ENCODE measurements around the gene CYB561A3. TPM values are rescaled to one million over a fixed set of nuclear protein-coding genes. Genes with fewer than 3 reads are reported as not detected.

The CYB561A3 gene
- total RNA-seq, 2 experiments from 2014 or later: 32.4 to 33.5 TPM

DNA sequence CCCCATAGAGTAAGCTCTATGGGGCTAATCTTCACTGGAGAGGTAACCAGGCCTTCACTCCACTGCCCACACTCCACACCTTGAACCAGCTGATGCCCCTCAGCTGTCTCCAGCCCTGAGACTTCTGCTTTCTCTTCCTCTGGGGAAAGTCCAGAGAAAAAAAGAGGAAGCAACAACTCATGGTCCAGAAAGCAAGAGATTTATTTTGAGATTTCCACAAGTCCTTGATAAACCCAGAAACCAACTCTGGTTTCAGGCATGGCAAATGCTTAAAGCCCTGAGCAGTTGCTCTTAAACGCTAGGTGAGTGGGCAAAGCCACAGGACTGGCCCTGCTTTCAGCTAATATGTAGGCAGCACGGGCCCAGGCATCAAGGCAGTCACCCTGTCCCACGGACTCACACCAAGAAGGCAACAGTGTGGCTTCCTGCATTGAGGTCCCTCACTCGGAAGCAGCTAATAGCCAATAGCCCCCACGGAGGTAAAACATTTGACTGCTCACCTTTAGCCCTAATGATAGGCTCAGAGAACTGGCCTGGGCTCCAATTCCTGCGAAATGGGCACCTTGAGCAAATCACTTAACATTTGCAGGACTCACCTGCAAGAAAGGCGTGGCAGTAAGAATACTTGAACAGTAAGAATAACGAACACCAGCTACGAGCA, 4.3 kb downstream of the CYB561A3 start:
- peaks cover 32% of the 10 kb centered on the region for H3K4me1 Mint-ChIP-seq (ENCODE audit: low read depth)
- no peaks in the 10 kb centered on the region for H3K9me3 Mint-ChIP-seq
- H3K36me3 Mint-ChIP-seq (ENCODE audit: low read depth): peaks cover 14% of the 10 kb centered on the region
- ChIA-PET CTCF (interaction anchor here (1.4 to 16.8 kb wide), 3 partner anchors 19 to 103 kb away, joined by 3 to 181 read pairs (median 9); partner anchors contain the start of genes DDB1 and TKFC), POLR2A (interaction anchor here (0.8 to 1.8 kb wide), 4 partner anchors 23 to 453 kb away, joined by 3 to 6 read pairs (median 3); no protein-coding TSS in a partner anchor)
- TF ChIP-seq, protein P1, sequence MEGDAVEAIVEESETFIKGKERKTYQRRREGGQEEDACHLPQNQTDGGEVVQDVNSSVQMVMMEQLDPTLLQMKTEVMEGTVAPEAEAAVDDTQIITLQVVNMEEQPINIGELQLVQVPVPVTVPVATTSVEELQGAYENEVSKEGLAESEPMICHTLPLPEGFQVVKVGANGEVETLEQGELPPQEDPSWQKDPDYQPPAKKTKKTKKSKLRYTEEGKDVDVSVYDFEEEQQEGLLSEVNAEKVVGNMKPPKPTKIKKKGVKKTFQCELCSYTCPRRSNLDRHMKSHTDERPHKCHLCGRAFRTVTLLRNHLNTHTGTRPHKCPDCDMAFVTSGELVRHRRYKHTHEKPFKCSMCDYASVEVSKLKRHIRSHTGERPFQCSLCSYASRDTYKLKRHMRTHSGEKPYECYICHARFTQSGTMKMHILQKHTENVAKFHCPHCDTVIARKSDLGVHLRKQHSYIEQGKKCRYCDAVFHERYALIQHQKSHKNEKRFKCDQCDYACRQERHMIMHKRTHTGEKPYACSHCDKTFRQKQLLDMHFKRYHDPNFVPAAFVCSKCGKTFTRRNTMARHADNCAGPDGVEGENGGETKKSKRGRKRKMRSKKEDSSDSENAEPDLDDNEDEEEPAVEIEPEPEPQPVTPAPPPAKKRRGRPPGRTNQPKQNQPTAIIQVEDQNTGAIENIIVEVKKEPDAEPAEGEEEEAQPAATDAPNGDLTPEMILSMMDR (IDR thresholded peaks at IDR 0.05): no peak
- no peak overlapping the region for H3K4me3 Mint-ChIP-seq
- no peak for ATAC-seq
- intact Hi-C loops (cut with micrococcal nuclease): no loop called here
- H3K27ac Mint-ChIP-seq: peak overlapping the region; percentile 55
- H3K27me3 Mint-ChIP-seq: no peaks in the 10 kb centered on the region
- DNase-seq: no peak

DNA sequence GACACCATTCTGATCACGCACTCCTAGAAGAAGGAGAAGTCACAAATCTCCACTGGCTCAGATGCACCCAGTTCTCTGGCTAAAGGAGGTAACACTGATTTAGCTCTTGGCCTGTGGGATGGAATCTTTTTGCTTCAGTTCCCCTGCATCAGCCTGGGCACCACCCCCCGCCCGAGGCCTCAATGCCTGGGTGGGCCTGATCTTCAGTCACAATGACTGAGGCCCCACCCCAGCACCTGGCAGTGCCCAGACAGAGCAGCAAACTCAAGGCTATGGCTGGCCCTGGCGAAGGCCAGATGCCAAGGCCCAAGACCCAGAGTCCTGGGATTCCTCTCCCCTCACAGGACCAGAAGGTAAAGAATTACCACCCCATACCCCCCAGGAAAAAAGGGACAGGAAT, 5.0 kb downstream of the CYB561A3 start:
- intact Hi-C loops (cut with micrococcal nuclease): no loop called here
- ATAC-seq (no peak), DNase-seq (no peak)
- H3K36me3 Mint-ChIP-seq (ENCODE audit: low read depth): peaks cover 11% of the 10 kb centered on the region
- H3K27me3 Mint-ChIP-seq: no peaks in the 10 kb centered on the region
- no peaks in the 10 kb centered on the region for H3K9me3 Mint-ChIP-seq
- peaks cover 32% of the 10 kb centered on the region for H3K4me1 Mint-ChIP-seq (ENCODE audit: low read depth)
- H3K27ac Mint-ChIP-seq: peak overlapping the region; percentile 55
- ChIA-PET POLR2A (interaction anchor here (0.9 to 1.8 kb wide), 2 partner anchors 23 to 55 kb away, joined by 3 to 6 read pairs; no protein-coding TSS in a partner anchor), CTCF (interaction anchor here (1.2 to 16.8 kb wide), 4 partner anchors 19 to 102 kb away, joined by 3 to 181 read pairs (median 6); partner anchors contain the start of genes DDB1 and TKFC)
- H3K4me3 Mint-ChIP-seq: no peak overlapping the region
- TF ChIP-seq, protein P1 (IDR thresholded peaks at IDR 0.05): no peak

DNA sequence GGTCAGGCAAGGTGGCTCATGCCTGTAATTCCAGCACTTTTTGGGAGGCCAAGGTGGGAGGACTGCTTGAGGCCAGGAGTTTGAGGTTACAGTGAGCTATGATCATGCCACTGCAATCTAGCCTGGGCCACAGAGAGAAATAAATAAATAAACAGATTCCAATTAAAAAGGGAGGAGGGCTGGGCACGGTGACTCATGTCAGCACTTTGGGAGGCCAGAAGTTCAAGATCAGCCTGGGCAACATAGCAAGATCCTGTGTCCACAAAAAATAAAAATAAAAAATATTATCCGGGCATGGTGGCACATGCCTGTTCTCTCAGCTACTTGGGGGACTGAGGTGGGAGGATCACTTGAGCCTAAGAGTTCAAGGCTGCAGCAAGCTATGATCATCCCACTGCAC, 7.5 kb downstream of the CYB561A3 start:
- ChIA-PET CTCF (interaction anchor here (0.6 to 16.8 kb wide), 4 partner anchors 15 to 60 kb away, joined by 3 to 181 read pairs (median 3); partner anchors contain the start of genes DDB1, TKFC and VWCE), POLR2A (interaction anchor here (0.5 to 2.0 kb wide), 4 partner anchors 8 to 56 kb away, joined by 3 to 6 read pairs (median 4); partner anchors contain the start of gene TMEM138)
- peaks cover 19% of the 10 kb centered on the region for H3K4me1 Mint-ChIP-seq (ENCODE audit: low read depth)
- no peak overlapping the region for H3K27ac Mint-ChIP-seq
- peaks cover 14% of the 10 kb centered on the region for H3K36me3 Mint-ChIP-seq (ENCODE audit: low read depth)
- H3K4me3 Mint-ChIP-seq: no peak overlapping the region
- no peaks in the 10 kb centered on the region for H3K27me3 Mint-ChIP-seq
- TF ChIP-seq, protein P1 (IDR thresholded peaks at IDR 0.05): no peak
- no peaks in the 10 kb centered on the region for H3K9me3 Mint-ChIP-seq
- intact Hi-C loops (cut with micrococcal nuclease): no loop called here
- no peak for DNase-seq
- no peak for ATAC-seq

DNA sequence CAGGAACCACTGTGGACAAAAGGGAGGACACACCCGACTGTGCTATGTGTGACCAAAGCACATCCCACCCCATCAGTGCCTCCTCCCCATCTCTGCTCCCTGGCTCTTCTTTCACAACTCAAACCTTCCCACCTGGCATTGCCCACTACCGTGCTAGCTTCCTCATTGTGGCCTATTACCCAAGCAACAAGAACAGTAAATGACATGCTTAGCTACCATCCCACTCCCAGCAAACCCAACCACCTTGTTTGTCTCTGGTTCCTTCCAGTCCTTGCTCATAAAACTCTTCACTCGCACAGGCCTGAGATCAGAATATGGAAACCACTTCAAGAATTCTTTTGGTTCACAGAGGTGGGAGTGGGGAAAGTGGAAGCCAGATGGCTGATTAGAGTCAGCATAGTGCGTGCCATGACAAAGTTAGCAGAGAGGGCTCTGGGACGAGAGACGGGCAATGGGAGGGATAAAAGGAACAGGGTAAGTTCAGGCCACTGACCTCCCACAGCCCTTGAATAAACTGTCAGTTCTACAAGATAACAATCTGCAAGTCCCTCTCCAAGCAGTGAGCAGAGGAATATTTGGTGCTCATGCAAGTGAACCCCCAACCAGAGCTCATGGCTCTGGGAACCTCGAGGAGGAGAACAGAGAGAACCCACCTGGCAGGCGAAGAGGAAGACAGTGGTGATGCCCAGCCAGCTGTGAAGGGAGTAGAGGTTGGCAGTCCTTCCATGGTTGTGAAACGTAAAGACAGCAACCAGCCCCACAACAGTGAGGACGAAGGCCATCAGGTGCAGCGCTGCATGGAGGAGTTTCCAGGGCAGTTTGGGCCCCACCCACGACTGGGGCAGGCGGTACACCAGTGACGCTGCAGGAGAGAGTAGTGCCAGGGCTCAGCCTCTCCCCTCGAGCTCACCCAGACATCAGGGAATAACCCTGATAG, 8.3 kb downstream of the CYB561A3 start:
- H3K9me3 Mint-ChIP-seq: no peaks in the 10 kb centered on the region
- TF ChIP-seq, protein P1 (IDR thresholded peaks at IDR 0.05): no peak
- no peak overlapping the region for H3K27ac Mint-ChIP-seq
- H3K36me3 Mint-ChIP-seq (ENCODE audit: low read depth): peaks cover 14% of the 10 kb centered on the region
- intact Hi-C loops (cut with micrococcal nuclease): no loop called here
- peaks cover 17% of the 10 kb centered on the region for H3K4me1 Mint-ChIP-seq (ENCODE audit: low read depth)
- H3K27me3 Mint-ChIP-seq: no peaks in the 10 kb centered on the region
- no peak for DNase-seq
- ChIA-PET POLR2A (interaction anchor here (0.8 to 2.0 kb wide), 5 partner anchors 9 to 37 kb away, joined by 3 to 6 read pairs (median 3); partner anchors contain the start of gene TMEM138), CTCF (interaction anchor here (1.1 to 16.8 kb wide), 3 partner anchors 15 to 59 kb away, joined by 3 to 181 read pairs (median 3); partner anchors contain the start of genes DDB1, TKFC and VWCE)
- no peak for ATAC-seq
- H3K4me3 Mint-ChIP-seq: no peak overlapping the region
